HCT116 (cell line): Measurements from ENCODE around the gene LSM10. TPM values are rescaled to one million over a fixed set of nuclear protein-coding genes. Genes with fewer than 3 reads are reported as not detected.

Experiments used
- ATAC-seq: fragments of 200-7000 bp; cut with Tn5 transposase; 2 replicates; pipeline ENCODE4 v1.9.1; 2020; ENCODE audit warnings: mild to moderate bottlenecking, moderate library complexity
- BruUV-seq: library from RNA; stranded (reverse); fragments of 400-500 nt; replicated peaks from 2 replicates; lab custom pipeline; 2021; lab: Mats Ljungman, UMichigan
- CTCF ChIA-PET: fragments of 300-600 bp; sonication (Branson Sonifier 250); formaldehyde crosslinking; loops from one replicate; lab custom pipeline; 2021; ENCODE audit warnings: antibody characterized with exemption; lab: Charles Lee
- POLR2A ChIA-PET: fragments of 300-600, 350-600 bp; sonication (Branson Sonifier 250); formaldehyde crosslinking; loops from one replicate; lab custom pipeline; 2021; ENCODE audit warnings: antibody characterized with exemption; lab: Charles Lee
- RAD21 ChIA-PET, 2 experiments: fragments of 300-600 bp; sonication (Branson Sonifier 250); formaldehyde crosslinking; loops; one replicate each; lab custom pipeline; 2023; ENCODE audit warnings: low total read pairs in 2 of 2; ENCODE audit not compliant: uncharacterized antibody in 2 of 2, unreplicated experiment in 2 of 2, low non-redundant PET in 1 of 2; lab: Charles Lee
- DNase-seq: peaks from one replicate; pipeline ENCODE4 v3.0.0-alpha.2; 2010; ENCODE audit warnings: low read depth, low spot score
- H2AFZ ChIP-seq: fragments of 200-600 bp; shearing (Covaris generic), sonication (generic); 2 replicates; pipeline ENCODE4 v1.6.1; 2017; ENCODE audit warnings: low read depth, mixed run types, mixed read lengths, antibody characterized with exemption, low read length; ENCODE audit not compliant: poor library complexity, severe bottlenecking
- H3K27ac ChIP-seq: 2 replicates; pipeline ENCODE4 v1.5.1; 2012; ENCODE audit warnings: low read depth, low read length
- H3K27me3 ChIP-seq: fragments of 200-600 bp; sonication (generic); 2 replicates; pipeline ENCODE4 v1.6.1; 2016; ENCODE audit warnings: mixed run types, low read length, mixed read lengths; ENCODE audit not compliant: insufficient read depth
- H3K36me3 ChIP-seq, 2 experiments: fragments of 200-500 bp in 1 of 2; fragments of 200-600 bp in 1 of 2; sonication (Bioruptor generic) in 1 of 2; sonication (generic) in 1 of 2; 2 replicates each; pipeline versions ENCODE4 v1.5.1 to v1.6.1; 2014 to 2016; ENCODE audit warnings: low read length in 2 of 2, inconsistent platforms in 1 of 2, mixed read lengths in 1 of 2, mixed run types in 1 of 2; ENCODE audit not compliant: insufficient read depth in 2 of 2, control insufficient read depth in 1 of 2
- H3K4me1 ChIP-seq, 2 experiments: fragments of 200-600 bp in 1 of 2; sonication (generic) in 1 of 2; 2 replicates each; pipeline versions ENCODE4 v1.5.1 to v1.6.1; 2012 to 2017; ENCODE audit warnings: low read length in 2 of 2, inconsistent platforms in 1 of 2, mild to moderate bottlenecking in 1 of 2, mixed read lengths in 1 of 2, mixed run types in 1 of 2, moderate library complexity in 1 of 2; ENCODE audit not compliant: insufficient read depth in 2 of 2, control insufficient read depth in 1 of 2
- H3K4me2 ChIP-seq: fragments of 200-600 bp; sonication (generic); 2 replicates; pipeline ENCODE4 v1.6.1; 2017; ENCODE audit warnings: mixed run types, low read length, mixed read lengths
- H3K4me3 ChIP-seq, 2 experiments: fragments of 200-600 bp in 1 of 2; sonication (generic) in 1 of 2; replicated peaks in 1 of 2; 2 replicates each; pipeline ENCODE4 v1.5.1; 2011 to 2016; ENCODE audit warnings: low read length in 2 of 2, control low read depth in 1 of 2, low read depth in 1 of 2, mild to moderate bottlenecking in 1 of 2, mixed read lengths in 1 of 2, mixed run types in 1 of 2
- H3K79me2 ChIP-seq: fragments of 200-600 bp; sonication (generic); 2 replicates; pipeline ENCODE4 v1.6.1; 2017; ENCODE audit warnings: mild to moderate bottlenecking, mixed run types, low read length, moderate library complexity, mixed read lengths; ENCODE audit not compliant: insufficient read depth
- H3K9ac ChIP-seq: fragments of 200-600 bp; sonication (generic); 2 replicates; pipeline ENCODE4 v1.6.1; 2016; ENCODE audit warnings: low read length, mixed read lengths
- H3K9me2 ChIP-seq: fragments of 200-600 bp; sonication (generic), shearing (Covaris generic); 2 replicates; pipeline ENCODE4 v1.6.1; 2017; ENCODE audit warnings: mixed run types, mild to moderate bottlenecking, moderate library complexity; ENCODE audit not compliant: insufficient read depth
- H3K9me3 ChIP-seq, 2 experiments: fragments of 200-500 bp in 1 of 2; fragments of 200-600 bp in 1 of 2; sonication (Bioruptor generic) in 1 of 2; sonication (generic) in 1 of 2; 2 replicates each; pipeline ENCODE4 v1.6.1; 2014 to 2017; ENCODE audit warnings: low read length in 2 of 2, mixed read lengths in 2 of 2, inconsistent platforms in 1 of 2, low read depth in 1 of 2, mild to moderate bottlenecking in 1 of 2, mixed run types in 1 of 2, moderate library complexity in 1 of 2; ENCODE audit not compliant: control insufficient read depth in 1 of 2, insufficient read depth in 1 of 2
- H4K20me1 ChIP-seq: fragments of 200-600 bp; sonication (generic), shearing (Covaris generic); 2 replicates; pipeline ENCODE4 v1.6.1; 2017; ENCODE audit warnings: mixed run types, mild to moderate bottlenecking, moderate library complexity; ENCODE audit not compliant: insufficient read depth
- ATF3 ChIP-seq: IDR thresholded peaks from 2 replicates; pipeline ENCODE4 v1.6.1; 2012
- CEBPB ChIP-seq: IDR thresholded peaks from 2 replicates; pipeline ENCODE4 v1.6.1; 2012; ENCODE audit warnings: low read depth
- ELF1 ChIP-seq: IDR thresholded peaks from 2 replicates; pipeline ENCODE4 v1.6.1; 2012; ENCODE audit warnings: low read depth, borderline replicate concordance
- FOSL1 ChIP-seq: IDR thresholded peaks from 2 replicates; pipeline ENCODE4 v1.6.1; 2012; ENCODE audit warnings: low read depth
- JUND ChIP-seq: IDR thresholded peaks from 2 replicates; pipeline ENCODE4 v1.6.1; 2012
- MAX ChIP-seq: IDR thresholded peaks from 2 replicates; pipeline ENCODE4 v1.6.1; 2012
- POLR2AphosphoS5 ChIP-seq: IDR thresholded peaks from 2 replicates; pipeline ENCODE4 v1.6.1; 2011; ENCODE audit warnings: mild to moderate bottlenecking, low read depth, low read length, moderate library complexity
- REST ChIP-seq: IDR thresholded peaks from 2 replicates; pipeline ENCODE4 v1.6.1; 2012; ENCODE audit warnings: low read depth
- SIN3A ChIP-seq: IDR thresholded peaks from 2 replicates; pipeline ENCODE4 v1.6.1; 2012; ENCODE audit warnings: low read depth
- SP1 ChIP-seq: IDR thresholded peaks from 2 replicates; pipeline ENCODE4 v1.6.1; 2012; ENCODE audit warnings: low read depth
- SRF ChIP-seq: IDR thresholded peaks from 2 replicates; pipeline ENCODE4 v1.6.1; 2012; ENCODE audit warnings: low read depth
- YY1 ChIP-seq: IDR thresholded peaks from 2 replicates; pipeline ENCODE4 v1.6.1; 2011; ENCODE audit warnings: low read length, low read depth, moderate library complexity, mild to moderate bottlenecking; ENCODE audit not compliant: insufficient replicate concordance; ENCODE audit errors: extremely low read depth
- ZBTB33 ChIP-seq: IDR thresholded peaks from 2 replicates; pipeline ENCODE4 v1.6.1; 2011; ENCODE audit warnings: mild to moderate bottlenecking, low read length, moderate library complexity; ENCODE audit not compliant: insufficient replicate concordance; ENCODE audit errors: extremely low read depth
- ZFX ChIP-seq: fragments of 450-650 bp; IDR thresholded peaks from 2 replicates; pipeline ENCODE4 v1.6.1; 2017
- ZNF274 ChIP-seq: fragments of 200-500 bp; sonication (Bioruptor generic); IDR thresholded peaks from 2 replicates; pipeline ENCODE4 v1.6.1; 2014; ENCODE audit warnings: mild to moderate bottlenecking, low read depth, low read length, inconsistent platforms
- intact Hi-C: fragments of 100-400 bp; cut with micrococcal nuclease; formaldehyde crosslinking; loops from 2 replicates; pipeline ENCODE4 v1.10.0; 2022
- total RNA-seq: library from RNA; stranded (reverse); gene quantifications from one replicate; pipeline ENCODE4 v1.2.1, GENCODE V29; 2021; ENCODE audit not compliant: unreplicated experiment

LSM10 gene
- total RNA-seq, 1 experiment from 2014 or later = 49.5 TPM

GRCh38 chr1:36425791-36426190 is 28.1 kb upstream of the LSM10 start:
- intact Hi-C loops = no loop called here
- DNase-seq (no peak), ATAC-seq (no peak)
- peaks cover 0 to 8% of the 10 kb centered on the region in 2 experiments; a peak in 1 of 4 replicates for H3K4me1 ChIP-seq
- no peaks in the 10 kb centered on the region for H3K9me3 ChIP-seq
- no TSS peak for BruUV-seq
- H2AFZ ChIP-seq = no peak overlapping the region
- ChIA-PET POLR2A (interaction anchor here (2.3 kb wide), 1 partner anchor 25 kb away, joined by 7 read pairs; no protein-coding TSS in a partner anchor), RAD21 (no interaction called here), CTCF (no interaction called here)
- H3K9ac ChIP-seq = no peak overlapping the region
- no peaks in the 10 kb centered on the region for H3K9me2 ChIP-seq
- H3K4me3 ChIP-seq = no peak overlapping the region
- H3K27ac ChIP-seq = no peak overlapping the region
- no peaks in the 10 kb centered on the region for H4K20me1 ChIP-seq
- H3K79me2 ChIP-seq = no peaks in the 10 kb centered on the region
- H3K4me2 ChIP-seq = no peak overlapping the region
- no peaks in the 10 kb centered on the region for H3K36me3 ChIP-seq
- no peaks in the 10 kb centered on the region for H3K27me3 ChIP-seq
- no peak for TF ChIP-seq SIN3A
- no peak for TF ChIP-seq ELF1
- TF ChIP-seq POLR2AphosphoS5 = no peak
- TF ChIP-seq SRF = no peak
- TF ChIP-seq MAX = no peak
- no peak for TF ChIP-seq YY1

GRCh38 chr1:36421649-36422048 is 23.9 kb upstream of the LSM10 start:
- no peak for DNase-seq
- intact Hi-C loops = loop anchor here (1.0 to 5.0 kb wide), 4 partner anchors 52 to 319 kb away; no protein-coding TSS in a partner anchor
- no peaks in the 10 kb centered on the region for H3K79me2 ChIP-seq
- no peak overlapping the region for H3K27ac ChIP-seq
- no peak overlapping the region for H3K4me2 ChIP-seq
- H3K9me3 ChIP-seq = no peaks in the 10 kb centered on the region
- no peaks in the 10 kb centered on the region for H3K27me3 ChIP-seq
- CTCF ChIA-PET = interaction anchor here (1.3 to 1.8 kb wide), 2 partner anchors 78 to 80 kb away, joined by 4 to 7 read pairs; no protein-coding TSS in a partner anchor
- RAD21 ChIA-PET = interaction anchor here in 1 of 2 experiments (0.6 kb wide), 1 partner anchor 368 kb away, joined by 4 read pairs; no protein-coding TSS in a partner anchor
- H2AFZ ChIP-seq = no peak overlapping the region
- no peaks in the 10 kb centered on the region for H3K9me2 ChIP-seq
- no peak overlapping the region for H3K9ac ChIP-seq
- H3K4me1 ChIP-seq = peaks cover 5 to 24% of the 10 kb centered on the region in 2 experiments; a peak in 3 of 4 replicates
- no peaks in the 10 kb centered on the region for H3K36me3 ChIP-seq
- no peaks in the 10 kb centered on the region for H4K20me1 ChIP-seq
- BruUV-seq = no TSS peak
- POLR2A ChIA-PET = no interaction called here
- no peak overlapping the region for H3K4me3 ChIP-seq
- ATAC-seq = no peak
- no peak for TF ChIP-seq CEBPB
- TF ChIP-seq ELF1 = no peak
- no peak for TF ChIP-seq ZBTB33
- TF ChIP-seq SP1 = no peak
- TF ChIP-seq ZNF274 = no peak
- no peak for TF ChIP-seq ZFX
- TF ChIP-seq YY1 = no peak
- TF ChIP-seq FOSL1 = no peak
- TF ChIP-seq REST = no peak
- no peak for TF ChIP-seq SRF
- no peak for TF ChIP-seq JUND
- no peak for TF ChIP-seq ATF3
